Globus pallidus (tissue), 1 donor: ENCODE data around the gene TMEM101.
"Not testable (repeated sequence)": the region's sequence is repeated elsewhere in the genome, so short reads cannot be mapped to it uniquely, and the experiment has no call there.

ENCODE experiments used
- DNase-seq: peaks from one replicate; pipeline ENCODE4 v3.0.0-alpha.2; 2015; ENCODE audit warnings: low spot score

TMEM101 gene

GRCh38 chr17:43974382-43975266 lies 40.1 kb downstream of the TMEM101 start:
- no peak for DNase-seq

DNA sequence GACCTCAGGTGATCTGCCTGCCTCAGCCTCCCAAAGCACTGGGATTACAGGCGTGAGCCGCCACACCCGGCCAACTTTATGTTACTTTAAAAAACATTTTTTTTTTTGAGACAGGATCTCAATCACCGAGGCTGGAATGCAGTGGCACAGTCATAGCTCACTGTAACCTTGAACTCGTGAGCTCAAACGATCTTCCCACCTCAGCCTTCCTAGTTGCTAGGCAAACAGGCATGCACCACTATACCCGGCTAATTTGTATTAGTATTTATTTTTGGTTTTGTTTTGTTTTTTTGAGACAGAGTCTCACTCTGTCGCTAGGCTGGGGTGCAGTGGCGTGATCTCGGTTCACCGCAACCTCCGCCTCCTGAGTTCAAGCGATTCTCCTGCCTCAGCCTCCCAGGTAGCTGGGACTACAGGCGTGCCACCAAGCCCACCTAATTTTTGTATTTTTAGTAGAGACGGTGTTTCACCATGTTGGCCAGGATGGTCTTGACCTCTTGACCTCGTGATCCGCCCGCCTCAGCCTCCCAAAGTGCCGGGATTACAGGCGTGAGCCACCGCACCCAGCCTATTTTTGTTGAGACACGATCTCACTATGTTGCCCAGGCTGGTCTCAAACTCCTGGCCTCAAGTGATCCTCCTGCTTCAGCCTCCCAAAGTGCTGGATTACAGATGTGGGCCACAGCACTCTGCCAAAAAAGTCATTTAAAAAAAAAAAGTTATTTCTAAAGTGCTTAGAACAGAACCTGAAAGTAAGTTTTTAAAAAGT lies 42.1 kb downstream of the TMEM101 start:
- not testable (repeated sequence) for DNase-seq

DNA sequence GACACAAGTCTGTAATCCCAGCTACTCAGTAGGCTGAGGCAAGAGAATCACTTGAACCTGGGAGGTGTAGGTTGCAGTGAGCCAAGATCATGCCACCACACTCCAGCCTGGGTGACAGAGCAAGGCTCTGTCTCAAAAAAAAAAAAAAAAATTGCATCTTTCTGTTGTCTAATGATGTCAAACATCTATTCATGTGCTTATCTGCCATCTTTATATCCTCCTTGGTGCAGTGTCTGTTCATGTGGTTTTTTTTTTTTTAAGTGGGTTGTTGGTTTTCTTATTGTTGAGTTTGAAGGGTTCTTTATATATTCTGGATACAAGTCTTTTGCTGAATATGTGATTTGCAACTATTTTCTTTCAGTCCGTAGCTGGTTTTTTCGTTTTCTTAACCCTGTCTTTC lies 43.3 kb downstream of the TMEM101 start:
- DNase-seq: not testable (repeated sequence)

DNA sequence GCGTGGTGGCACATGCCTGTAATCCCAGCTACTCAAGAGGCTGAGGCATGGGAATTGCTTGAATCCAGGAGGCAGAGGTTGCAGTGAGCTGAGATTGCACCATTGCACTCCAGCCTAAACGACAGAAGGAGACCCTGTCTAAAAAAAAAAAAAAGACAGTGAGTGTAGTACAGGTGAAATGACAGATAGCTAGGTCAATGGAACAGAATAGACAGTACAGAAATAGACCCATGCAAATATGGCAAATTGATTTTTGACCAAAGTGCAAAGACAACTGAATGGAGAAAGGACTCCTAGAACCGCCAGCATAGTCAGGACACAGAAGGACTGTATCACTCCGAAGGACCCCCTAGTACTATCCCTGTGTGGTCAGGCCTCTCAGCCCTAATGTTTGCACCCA lies 44.4 kb downstream of the TMEM101 start:
- DNase-seq: no peak

DNA sequence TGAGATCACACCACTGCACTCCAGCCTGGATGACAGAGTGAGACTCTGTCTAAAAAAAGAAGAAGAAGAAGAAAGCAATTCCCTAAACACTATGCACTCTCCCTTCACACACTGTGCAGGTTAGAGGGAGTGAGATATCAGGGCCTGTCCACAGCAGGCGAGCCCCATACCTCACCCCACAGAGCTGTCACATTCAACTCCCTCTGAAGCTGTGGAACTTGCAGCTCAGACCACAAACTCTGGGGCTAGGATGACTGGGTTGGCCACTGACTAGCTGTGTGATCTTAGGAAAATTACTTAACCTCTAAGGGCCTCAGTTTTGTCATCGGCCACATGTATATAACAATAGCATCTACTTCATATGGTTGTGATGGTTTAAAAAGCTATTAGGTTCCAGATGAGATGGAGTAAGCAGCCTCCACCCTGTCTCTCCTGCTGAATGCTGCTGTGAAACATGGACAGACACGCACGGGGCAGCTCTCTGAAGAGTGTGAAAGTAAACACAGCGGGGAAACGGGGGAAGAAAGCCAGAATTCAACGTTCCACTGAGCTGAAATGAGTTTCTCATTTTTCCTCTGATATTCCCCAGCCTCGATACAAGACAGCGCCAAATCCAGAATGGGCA lies 47.4 kb downstream of the TMEM101 start:
- DNase-seq: no peak

DNA sequence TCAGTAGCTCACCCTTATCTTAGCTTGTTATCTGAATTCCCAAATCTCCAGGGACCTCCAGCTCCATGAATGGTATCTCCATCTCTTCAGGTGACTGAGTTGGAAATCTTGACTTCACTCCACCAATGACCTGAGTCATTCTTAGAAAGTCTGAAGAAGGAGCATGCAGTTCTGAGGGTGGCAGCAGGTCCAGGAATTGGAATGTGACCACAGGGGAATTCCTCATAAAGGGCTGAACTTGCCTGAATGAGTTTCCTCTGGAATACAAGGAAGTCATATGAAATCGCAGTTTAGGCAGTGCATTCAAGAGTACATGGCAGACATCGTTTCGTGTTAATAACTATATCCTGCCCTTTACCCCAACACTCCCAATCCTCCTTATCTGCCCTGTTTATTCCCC lies 48.5 kb downstream of the TMEM101 start:
- no peak for DNase-seq

DNA sequence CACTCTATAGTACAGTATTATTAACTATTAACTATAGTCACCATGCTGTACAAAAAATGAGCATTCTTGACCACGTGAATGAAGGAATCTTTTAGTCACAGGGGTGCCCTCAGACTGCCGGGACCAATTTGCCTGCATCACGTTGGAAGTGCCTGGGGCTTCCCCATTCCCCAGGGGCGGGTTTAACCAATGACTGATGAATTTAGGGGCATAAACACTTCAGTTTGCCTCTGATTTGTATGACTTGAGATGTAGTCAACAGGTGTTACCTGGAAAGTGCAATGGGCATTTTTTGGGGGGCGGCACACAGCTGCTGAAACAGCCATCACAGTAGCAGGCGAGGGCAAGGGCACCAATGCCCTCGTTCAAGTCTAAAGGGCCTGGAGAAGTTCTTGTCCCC lies 52.3 kb downstream of the TMEM101 start:
- no peak for DNase-seq

DNA sequence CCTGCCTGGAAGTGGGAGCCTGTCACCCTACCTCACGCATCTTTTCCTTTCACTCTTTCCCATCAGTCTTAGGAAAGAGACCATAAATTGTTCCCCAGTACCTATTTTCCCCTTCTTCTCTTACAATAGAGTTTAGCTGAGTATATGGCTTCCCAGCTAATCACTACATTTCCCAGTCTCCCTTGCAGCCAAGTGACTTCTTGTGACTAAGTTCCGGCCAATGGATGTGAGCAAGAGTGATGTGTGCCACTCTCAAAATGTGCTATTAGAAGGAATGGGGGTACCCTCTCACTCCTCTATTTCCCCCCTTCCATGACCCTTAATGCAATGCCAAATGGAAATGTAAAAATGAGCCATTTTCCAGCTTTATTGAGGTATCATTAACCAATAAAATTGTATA lies 52.8 kb downstream of the TMEM101 start:
- DNase-seq: no peak

DNA sequence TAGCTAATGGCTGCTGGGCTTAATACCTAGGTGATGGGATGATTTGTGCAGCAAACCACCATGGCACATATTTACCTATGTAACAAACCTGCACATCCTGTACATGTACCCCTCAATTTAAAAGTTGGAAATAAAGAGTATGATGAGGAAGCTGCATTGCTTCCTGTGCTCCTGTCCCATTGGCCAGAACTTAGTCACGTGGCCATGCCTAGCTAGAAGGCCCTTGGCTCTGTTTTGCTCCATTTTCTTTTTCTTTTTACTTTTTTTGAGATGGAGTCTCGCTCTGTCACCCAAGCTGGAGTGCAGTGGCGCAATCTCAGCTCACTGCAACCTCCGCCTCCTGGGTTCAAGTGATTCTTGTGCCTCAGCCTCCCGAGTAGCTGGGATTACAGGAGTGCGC lies 53.5 kb downstream of the TMEM101 start:
- DNase-seq: not testable (repeated sequence)
